ENCODE data around the gene USP7. TPM values are rescaled to one million over a fixed set of nuclear protein-coding genes. Genes with fewer than 3 reads are reported as not detected.
"Not testable (repeated sequence)": the region's sequence is repeated elsewhere in the genome, so short reads cannot be mapped to it uniquely, and the experiment has no call there.

USP7 gene
- total RNA-seq, 4 donors from 2014 or later = 67.9 to 84.7 (median 73.3) TPM

- DNase-seq (ENCODE audit: extremely low spot score) = no peak
Observed at GRCh38 chr16:8846401-8846932, 117.2 kb downstream of the USP7 start.

GRCh38 chr16:8845699-8846298 is 117.9 kb downstream of the USP7 start:
- 94% methylated on average over 7 of the region's 7 CpGs for WGBS
- intact Hi-C loops (cut with DNase I) = no loop called here
- Histone ChIP-seq H3K27ac (replicated peaks in 1 of 4) (no peak overlapping the region), H3K4me1 (peaks cover 20 to 26% (median 21%) of the 10 kb centered on the region in 4 donors), H3K9me3 (no peaks in the 10 kb centered on the region), H3K4me3 (no peak overlapping the region), H3K27me3 (no peaks in the 10 kb centered on the region), H3K36me3 (peaks cover 9 to 35% (median 30%) of the 10 kb centered on the region in 4 donors)
- TF ChIP-seq POLR2A (IDR thresholded peaks at IDR 0.05; ENCODE audit: low read depth) (no peak), EP300 (IDR thresholded peaks at IDR 0.05) (no peak), POLR2AphosphoS5 (IDR thresholded peaks at IDR 0.05) (no peak)
- TF ChIP-seq, protein P1, sequence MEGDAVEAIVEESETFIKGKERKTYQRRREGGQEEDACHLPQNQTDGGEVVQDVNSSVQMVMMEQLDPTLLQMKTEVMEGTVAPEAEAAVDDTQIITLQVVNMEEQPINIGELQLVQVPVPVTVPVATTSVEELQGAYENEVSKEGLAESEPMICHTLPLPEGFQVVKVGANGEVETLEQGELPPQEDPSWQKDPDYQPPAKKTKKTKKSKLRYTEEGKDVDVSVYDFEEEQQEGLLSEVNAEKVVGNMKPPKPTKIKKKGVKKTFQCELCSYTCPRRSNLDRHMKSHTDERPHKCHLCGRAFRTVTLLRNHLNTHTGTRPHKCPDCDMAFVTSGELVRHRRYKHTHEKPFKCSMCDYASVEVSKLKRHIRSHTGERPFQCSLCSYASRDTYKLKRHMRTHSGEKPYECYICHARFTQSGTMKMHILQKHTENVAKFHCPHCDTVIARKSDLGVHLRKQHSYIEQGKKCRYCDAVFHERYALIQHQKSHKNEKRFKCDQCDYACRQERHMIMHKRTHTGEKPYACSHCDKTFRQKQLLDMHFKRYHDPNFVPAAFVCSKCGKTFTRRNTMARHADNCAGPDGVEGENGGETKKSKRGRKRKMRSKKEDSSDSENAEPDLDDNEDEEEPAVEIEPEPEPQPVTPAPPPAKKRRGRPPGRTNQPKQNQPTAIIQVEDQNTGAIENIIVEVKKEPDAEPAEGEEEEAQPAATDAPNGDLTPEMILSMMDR (IDR thresholded peaks at IDR 0.05) = no peak
- no peak for DNase-seq (ENCODE audit: extremely low spot score)

More at GRCh38 chr16:8846401-8846932, 117.2 kb downstream of the USP7 start:
- Histone ChIP-seq H3K9me3 (no peaks in the 10 kb centered on the region), H3K27ac (replicated peaks in 1 of 4) (no peak overlapping the region), H3K4me1 (peaks cover 21 to 29% (median 25%) of the 10 kb centered on the region in 4 donors), H3K4me3 (no peak overlapping the region), H3K27me3 (no peaks in the 10 kb centered on the region), H3K36me3 (peaks cover 9 to 39% (median 33%) of the 10 kb centered on the region in 4 donors)
- intact Hi-C loops (cut with DNase I) = no loop called here
- TF ChIP-seq, protein P1 (IDR thresholded peaks at IDR 0.05) = no peak
- TF ChIP-seq EP300 (IDR thresholded peaks at IDR 0.05) (no peak), POLR2A (IDR thresholded peaks at IDR 0.05; ENCODE audit: low read depth) (no peak), POLR2AphosphoS5 (IDR thresholded peaks at IDR 0.05) (no peak)
- WGBS = 91% methylated on average over 10 of the region's 10 CpGs

- H3K4me1 ChIP-seq; DNase-seq (ENCODE audit: extremely low spot score); intact Hi-C loops (cut with DNase I): not testable (repeated sequence)
Observed at GRCh38 chr16:8843296-8843695, 120.4 kb downstream of the USP7 start.

More at GRCh38 chr16:8843296-8843695, 120.4 kb downstream of the USP7 start:
- not testable (repeated sequence) for H3K27me3 ChIP-seq; H3K27ac ChIP-seq (replicated peaks in 1 of 4); H3K9me3 ChIP-seq
- Histone ChIP-seq H3K36me3 (peaks cover 0 to 12% (median 7%) of the 10 kb centered on the region in 4 donors), H3K4me3 (peak overlapping the region in 1 of 4 donors; percentile 41)
- 74% methylated on average over 12 of the region's 12 CpGs for WGBS

Other genes with a start within 250 kb of the USP7 start
- 10 to 100 TPM in 2 of 4 donors, 1 to 10 TPM in 2; 7.9 to 12.2 (median 9.6) TPM for gene TMEM186, start 166.3 kb downstream of the USP7 start, total RNA-seq
- 10 to 100 TPM; 19.6 to 34.3 (median 23.5) TPM for gene PMM2, start 166.1 kb downstream of the USP7 start, total RNA-seq
- 10 to 100 TPM; 33.2 to 95.8 (median 73.9) TPM for gene CARHSP1, start 94.9 kb downstream of the USP7 start, total RNA-seq
- not detected for gene LITAFD, start 81.6 kb downstream of the USP7 start, total RNA-seq
- 10 to 100 TPM; 51.7 to 65.2 (median 57.1) TPM for gene HAPSTR1, start 127.7 kb upstream of the USP7 start, total RNA-seq

All from esophagus muscularis mucosa (tissue), 4 donors.